HepG2 (cell line): ENCODE data around the gene CD19. TPM values are rescaled to one million over a fixed set of nuclear protein-coding genes. Genes with fewer than 3 reads are reported as not detected.

Experiments used
- CREB1 ChIP-seq, 2 experiments: fragments of 450-650 bp in 1 of 2; IDR thresholded peaks; 2 replicates each; pipeline ENCODE4 v1.6.1; 2016 to 2017; ENCODE audit warnings: control low read depth in 1 of 2, mild to moderate bottlenecking in 1 of 2, missing compliant biosample characterization in 1 of 2, missing genetic modification characterization in 1 of 2
- PAXIP1 ChIP-seq: sonication (generic); formaldehyde crosslinking; conservative IDR thresholded peaks from 2 replicates; pipeline ENCODE4 v1.4.0; 2020; ENCODE audit warnings: mild to moderate bottlenecking, missing genetic modification reagents, moderate library complexity
- PHF8 ChIP-seq: sonication (generic); formaldehyde crosslinking; IDR thresholded peaks from 2 replicates; pipeline ENCODE4 v1.5.0; 2020; ENCODE audit warnings: missing genetic modification reagents
- SAFB2 ChIP-seq: sonication (generic); formaldehyde crosslinking; IDR thresholded peaks from 2 replicates; pipeline ENCODE4 v1.5.1; 2020; ENCODE audit warnings: missing genetic modification reagents, low read depth, mild to moderate bottlenecking, borderline replicate concordance
- TBX2 ChIP-seq: sonication (generic); formaldehyde crosslinking; IDR thresholded peaks from 2 replicates; pipeline ENCODE4 v1.5.0; 2020; ENCODE audit warnings: missing genetic modification reagents, mild to moderate bottlenecking, borderline replicate concordance
- ZBTB42 ChIP-seq: sonication (generic); formaldehyde crosslinking; IDR thresholded peaks from 2 replicates; pipeline ENCODE4 v1.5.0; 2020; ENCODE audit warnings: mild to moderate bottlenecking, missing genetic modification reagents
- ZMAT3 ChIP-seq: sonication (generic); formaldehyde crosslinking; conservative IDR thresholded peaks from 2 replicates; pipeline ENCODE4 v1.7.0; 2021; ENCODE audit warnings: missing genetic modification reagents
- ZNF430 ChIP-seq: sonication (generic); formaldehyde crosslinking; IDR thresholded peaks from 2 replicates; pipeline ENCODE4 v1.9.0; 2021; ENCODE audit warnings: mild to moderate bottlenecking, missing genetic modification reagents
- ZNF709 ChIP-seq: sonication (generic); formaldehyde crosslinking; IDR thresholded peaks from 2 replicates; pipeline ENCODE4 v1.5.0; 2020; ENCODE audit warnings: mild to moderate bottlenecking, missing genetic modification reagents
- polyA plus RNA-seq, 8 experiments: library from polyadenylated mRNA; depleted of rRNA in 3 of 8; stranded (reverse) in 7 of 8; unstranded in 1 of 8; fragments of >200 nt; fragmentation: Illumina TruSeq in 4 of 8; extraction: Trizol in 4 of 8; gene quantifications; 2 replicates each; pipeline versions ENCODE4 v1.2.1 to v1.2.3, GENCODE V29; 2011 to 2016; ENCODE audit warnings: low read depth in 4 of 8, missing spikeins in 1 of 8, mixed read lengths in 1 of 8; ENCODE audit not compliant: insufficient read depth in 1 of 8
- total RNA-seq, 5 experiments: library from RNA; depleted of rRNA; stranded (reverse); fragments of >200 nt; fragmentation: Illumina TruSeq; extraction: Trizol; gene quantifications; 2 replicates each; pipeline ENCODE4 v1.2.3, GENCODE V29; 2016; ENCODE audit warnings: low read depth in 1 of 5
- TF ChIP-seq, protein P1 (sequence below), 2 experiments: sonication (generic) in 1 of 2; formaldehyde crosslinking in 1 of 2; IDR thresholded peaks; 2 replicates each; pipeline versions ENCODE4 v1.4.0 to v1.6.1; 2018 to 2020; ENCODE audit warnings: missing genetic modification reagents in 2 of 2, borderline replicate concordance in 1 of 2, low read depth in 1 of 2, mild to moderate bottlenecking in 1 of 2, missing biosample characterization in 1 of 2
- TF ChIP-seq, protein P2 (sequence below): IDR thresholded peaks from 2 replicates; pipeline ENCODE4 v1.6.1; 2012; ENCODE audit warnings: low read length, improper control_type of control experiment
- TF ChIP-seq, protein P3 (sequence below): sonication (generic); formaldehyde crosslinking; IDR thresholded peaks from 2 replicates; pipeline ENCODE4 v1.8.0; 2022; ENCODE audit warnings: low read depth, missing genetic modification reagents
- TF ChIP-seq, protein P4 (sequence below): sonication (generic); formaldehyde crosslinking; IDR thresholded peaks from 2 replicates; pipeline ENCODE4 v1.8.0; 2023; ENCODE audit warnings: mild to moderate bottlenecking, missing genetic modification reagents

The CD19 gene
- total and polyA plus RNA-seq, 2 of the 13 experiments (the other 11 are each of a cell fraction or from before 2014, with no cell fraction given): 0.55 to 1.1 TPM

GRCh38 chr16:28923231-28923587, 8.6 kb upstream of the CD19 start (continued):
- TF ChIP-seq, protein P1, sequence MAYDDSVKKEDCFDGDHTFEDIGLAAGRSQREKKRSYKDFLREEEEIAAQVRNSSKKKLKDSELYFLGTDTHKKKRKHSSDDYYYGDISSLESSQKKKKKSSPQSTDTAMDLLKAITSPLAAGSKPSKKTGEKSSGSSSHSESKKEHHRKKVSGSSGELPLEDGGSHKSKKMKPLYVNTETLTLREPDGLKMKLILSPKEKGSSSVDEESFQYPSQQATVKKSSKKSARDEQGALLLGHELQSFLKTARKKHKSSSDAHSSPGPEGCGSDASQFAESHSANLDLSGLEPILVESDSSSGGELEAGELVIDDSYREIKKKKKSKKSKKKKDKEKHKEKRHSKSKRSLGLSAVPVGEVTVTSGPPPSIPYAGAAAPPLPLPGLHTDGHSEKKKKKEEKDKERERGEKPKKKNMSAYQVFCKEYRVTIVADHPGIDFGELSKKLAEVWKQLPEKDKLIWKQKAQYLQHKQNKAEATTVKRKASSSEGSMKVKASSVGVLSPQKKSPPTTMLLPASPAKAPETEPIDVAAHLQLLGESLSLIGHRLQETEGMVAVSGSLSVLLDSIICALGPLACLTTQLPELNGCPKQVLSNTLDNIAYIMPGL (CRISPR knock-in tag; IDR thresholded peaks at IDR 0.05; ENCODE audit: borderline replicate concordance in 1 of 2, low read depth in 1 of 2): 0 out of 4 replicates have a peak, but pooled peaks of 1 of the 2 experiments have one; percentile 1
- TF ChIP-seq CREB1 (IDR thresholded peaks at IDR 0.05): no peak
- 0 out of 2 replicates have a peak, but pooled peaks have one; percentile 41 for TF ChIP-seq CREB1 (CRISPR knock-in tag; IDR thresholded peaks at IDR 0.05)
- TF ChIP-seq SAFB2 (CRISPR knock-in tag): no peak
- no peak for TF ChIP-seq TBX2 (CRISPR knock-in tag)
- TF ChIP-seq, protein P2, sequence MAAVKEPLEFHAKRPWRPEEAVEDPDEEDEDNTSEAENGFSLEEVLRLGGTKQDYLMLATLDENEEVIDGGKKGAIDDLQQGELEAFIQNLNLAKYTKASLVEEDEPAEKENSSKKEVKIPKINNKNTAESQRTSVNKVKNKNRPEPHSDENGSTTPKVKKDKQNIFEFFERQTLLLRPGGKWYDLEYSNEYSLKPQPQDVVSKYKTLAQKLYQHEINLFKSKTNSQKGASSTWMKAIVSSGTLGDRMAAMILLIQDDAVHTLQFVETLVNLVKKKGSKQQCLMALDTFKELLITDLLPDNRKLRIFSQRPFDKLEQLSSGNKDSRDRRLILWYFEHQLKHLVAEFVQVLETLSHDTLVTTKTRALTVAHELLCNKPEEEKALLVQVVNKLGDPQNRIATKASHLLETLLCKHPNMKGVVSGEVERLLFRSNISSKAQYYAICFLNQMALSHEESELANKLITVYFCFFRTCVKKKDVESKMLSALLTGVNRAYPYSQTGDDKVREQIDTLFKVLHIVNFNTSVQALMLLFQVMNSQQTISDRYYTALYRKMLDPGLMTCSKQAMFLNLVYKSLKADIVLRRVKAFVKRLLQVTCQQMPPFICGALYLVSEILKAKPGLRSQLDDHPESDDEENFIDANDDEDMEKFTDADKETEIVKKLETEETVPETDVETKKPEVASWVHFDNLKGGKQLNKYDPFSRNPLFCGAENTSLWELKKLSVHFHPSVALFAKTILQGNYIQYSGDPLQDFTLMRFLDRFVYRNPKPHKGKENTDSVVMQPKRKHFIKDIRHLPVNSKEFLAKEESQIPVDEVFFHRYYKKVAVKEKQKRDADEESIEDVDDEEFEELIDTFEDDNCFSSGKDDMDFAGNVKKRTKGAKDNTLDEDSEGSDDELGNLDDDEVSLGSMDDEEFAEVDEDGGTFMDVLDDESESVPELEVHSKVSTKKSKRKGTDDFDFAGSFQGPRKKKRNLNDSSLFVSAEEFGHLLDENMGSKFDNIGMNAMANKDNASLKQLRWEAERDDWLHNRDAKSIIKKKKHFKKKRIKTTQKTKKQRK: no peak
- TF ChIP-seq, protein P3, sequence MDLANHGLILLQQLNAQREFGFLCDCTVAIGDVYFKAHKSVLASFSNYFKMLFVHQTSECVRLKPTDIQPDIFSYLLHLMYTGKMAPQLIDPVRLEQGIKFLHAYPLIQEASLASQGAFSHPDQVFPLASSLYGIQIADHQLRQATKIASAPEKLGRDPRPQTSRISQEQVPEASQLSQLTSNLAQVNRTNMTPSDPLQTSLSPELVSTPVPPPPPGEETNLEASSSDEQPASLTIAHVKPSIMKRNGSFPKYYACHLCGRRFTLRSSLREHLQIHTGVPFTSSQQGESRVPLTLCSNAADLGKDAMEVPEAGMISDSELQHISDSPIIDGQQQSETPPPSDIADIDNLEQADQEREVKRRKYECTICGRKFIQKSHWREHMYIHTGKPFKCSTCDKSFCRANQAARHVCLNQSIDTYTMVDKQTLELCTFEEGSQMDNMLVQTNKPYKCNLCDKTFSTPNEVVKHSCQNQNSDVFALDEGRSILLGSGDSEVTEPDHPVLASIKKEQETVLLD: no peak
- TF ChIP-seq, protein P4, sequence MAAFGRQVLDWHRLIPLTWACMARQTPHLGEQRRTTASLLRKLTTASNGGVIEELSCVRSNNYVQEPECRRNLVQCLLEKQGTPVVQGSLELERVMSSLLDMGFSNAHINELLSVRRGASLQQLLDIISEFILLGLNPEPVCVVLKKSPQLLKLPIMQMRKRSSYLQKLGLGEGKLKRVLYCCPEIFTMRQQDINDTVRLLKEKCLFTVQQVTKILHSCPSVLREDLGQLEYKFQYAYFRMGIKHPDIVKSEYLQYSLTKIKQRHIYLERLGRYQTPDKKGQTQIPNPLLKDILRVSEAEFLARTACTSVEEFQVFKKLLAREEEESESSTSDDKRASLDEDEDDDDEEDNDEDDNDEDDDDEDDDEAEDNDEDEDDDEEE (CRISPR knock-in tag): no peak
- no peak for TF ChIP-seq ZMAT3
- TF ChIP-seq PHF8: no peak
- 0 out of 2 replicates have a peak, but pooled peaks have one; percentile 5 for TF ChIP-seq ZNF430 (CRISPR knock-in tag)
- TF ChIP-seq ZBTB42 (CRISPR knock-in tag): no peak
- 0 out of 2 replicates have a peak, but pooled peaks have one; percentile 7 for TF ChIP-seq ZNF709 (CRISPR knock-in tag)
- no peak; the same call in 1 of the 2 replicates for TF ChIP-seq PAXIP1 (CRISPR knock-in tag)
- TF ChIP-seq, all 625 proteins: peak for 17
